Astrocyte of the spinal cord (primary cell): Measurements from ENCODE around the gene LAIR1.
"Not testable (repeated sequence)": the region's sequence is repeated elsewhere in the genome, so short reads cannot be mapped to it uniquely, and the experiment has no call there.

ENCODE experiments used
- DNase-seq: peaks from one replicate; pipeline ENCODE4 v3.0.0; 2011; ENCODE audit warnings: low read depth, low spot score
- H3K4me3 ChIP-seq: 2 replicates; pipeline ENCODE4 v1.5.1; 2011; ENCODE audit warnings: low read depth, mild to moderate bottlenecking, low read length, moderate library complexity
- CTCF ChIP-seq: IDR thresholded peaks from 2 replicates; pipeline ENCODE4 v1.5.1; 2012; ENCODE audit warnings: low read depth, mild to moderate bottlenecking, low read length, inconsistent platforms
- in situ Hi-C: cut with HindIII; loops from 2 replicates; pipeline ENCODE4 v1.10.0; 2017; ENCODE audit warnings: low sequenced_read_pairs

LAIR1 gene

GRCh38 chr19:54380897-54381296 is 16.2 kb upstream of the LAIR1 start:
- DNase-seq, result no peak
- in situ Hi-C loops, result no loop called here
- no peak for TF ChIP-seq CTCF
- H3K4me3 ChIP-seq, result no peak overlapping the region

- H3K4me3 ChIP-seq, result no peak overlapping the region
- in situ Hi-C loops, result no loop called here
- no peak for TF ChIP-seq CTCF
- DNase-seq, result no peak
These were observed 14.5 kb upstream of the LAIR1 start for GRCh38 chr19:54379187-54379678.

GRCh38 chr19:54376610-54377285 is 12.0 kb upstream of the LAIR1 start:
- TF ChIP-seq CTCF, result no peak
- H3K4me3 ChIP-seq, result no peak overlapping the region
- in situ Hi-C loops, result no loop called here
- DNase-seq, result no peak

- H3K4me3 ChIP-seq, in situ Hi-C loops, DNase-seq: not testable (repeated sequence)
These were observed 10.6 kb upstream of the LAIR1 start for GRCh38 chr19:54375181-54375938.

GRCh38 chr19:54373781-54374631 is 9.3 kb upstream of the LAIR1 start:
- no peak overlapping the region for H3K4me3 ChIP-seq
- no peak for DNase-seq
- in situ Hi-C loops, result no loop called here
- TF ChIP-seq CTCF, result no peak

- in situ Hi-C loops, H3K4me3 ChIP-seq, DNase-seq: not testable (repeated sequence)
These were observed 6.7 kb upstream of the LAIR1 start for GRCh38 chr19:54371453-54371852.

- DNase-seq, in situ Hi-C loops, H3K4me3 ChIP-seq: not testable (repeated sequence)
These were observed 5.7 kb upstream of the LAIR1 start for GRCh38 chr19:54370434-54370796.

- in situ Hi-C loops, H3K4me3 ChIP-seq, DNase-seq: not testable (repeated sequence)
These were observed 5.1 kb upstream of the LAIR1 start for GRCh38 chr19:54369688-54370433.
